ENCODE results near the gene KIF1C.

KIF1C gene

DNA sequence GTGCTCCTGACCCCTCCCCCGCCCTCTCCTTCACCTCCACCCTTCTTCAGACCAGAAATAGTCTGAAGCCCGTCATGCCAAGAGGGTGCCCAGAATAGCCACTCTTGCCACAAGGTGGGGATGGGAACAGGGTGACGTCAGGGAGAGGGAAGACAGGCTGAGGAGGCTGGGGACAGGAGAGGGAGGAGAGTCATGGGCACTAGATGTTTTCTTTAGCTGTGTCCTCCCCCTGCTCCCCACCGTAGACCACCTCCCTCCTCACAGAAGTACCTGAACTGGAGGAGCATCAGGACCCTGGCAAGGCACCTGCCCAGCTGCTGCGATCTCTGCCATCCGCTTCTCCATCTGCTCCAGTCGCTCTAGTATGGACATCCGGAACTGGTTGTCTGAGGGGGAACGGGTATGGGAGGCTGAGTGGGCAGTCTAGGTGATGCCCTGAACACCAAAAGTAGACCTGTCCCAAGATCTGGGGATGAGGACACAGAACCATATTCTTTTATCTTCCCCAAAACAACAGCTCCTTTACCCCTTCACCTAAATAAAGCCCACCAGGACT lies 23.6 kb upstream of the KIF1C start:
- no peak for DNase-seq (ENCODE audit: low read depth)

DNA sequence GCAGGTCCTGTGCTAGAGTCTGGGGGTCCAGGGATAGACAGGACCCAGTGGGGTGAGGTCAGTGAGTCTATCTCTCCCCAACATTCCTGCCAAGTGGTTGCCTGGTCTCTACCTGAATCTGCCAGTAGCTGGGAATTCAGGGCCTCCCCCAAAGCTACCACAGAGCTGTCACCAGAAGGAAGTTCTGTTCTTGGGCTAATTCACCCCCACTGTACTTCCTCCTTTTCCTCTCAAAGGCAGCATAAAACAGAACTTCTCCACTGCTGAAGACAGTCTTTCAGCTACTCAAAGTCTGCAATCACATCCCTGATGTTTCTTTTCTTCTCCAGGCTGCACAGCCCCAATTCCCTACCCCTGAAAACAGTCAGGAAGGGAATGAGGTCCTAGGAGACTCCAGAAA lies 19.0 kb upstream of the KIF1C start:
- TF ChIP-seq, protein P1, sequence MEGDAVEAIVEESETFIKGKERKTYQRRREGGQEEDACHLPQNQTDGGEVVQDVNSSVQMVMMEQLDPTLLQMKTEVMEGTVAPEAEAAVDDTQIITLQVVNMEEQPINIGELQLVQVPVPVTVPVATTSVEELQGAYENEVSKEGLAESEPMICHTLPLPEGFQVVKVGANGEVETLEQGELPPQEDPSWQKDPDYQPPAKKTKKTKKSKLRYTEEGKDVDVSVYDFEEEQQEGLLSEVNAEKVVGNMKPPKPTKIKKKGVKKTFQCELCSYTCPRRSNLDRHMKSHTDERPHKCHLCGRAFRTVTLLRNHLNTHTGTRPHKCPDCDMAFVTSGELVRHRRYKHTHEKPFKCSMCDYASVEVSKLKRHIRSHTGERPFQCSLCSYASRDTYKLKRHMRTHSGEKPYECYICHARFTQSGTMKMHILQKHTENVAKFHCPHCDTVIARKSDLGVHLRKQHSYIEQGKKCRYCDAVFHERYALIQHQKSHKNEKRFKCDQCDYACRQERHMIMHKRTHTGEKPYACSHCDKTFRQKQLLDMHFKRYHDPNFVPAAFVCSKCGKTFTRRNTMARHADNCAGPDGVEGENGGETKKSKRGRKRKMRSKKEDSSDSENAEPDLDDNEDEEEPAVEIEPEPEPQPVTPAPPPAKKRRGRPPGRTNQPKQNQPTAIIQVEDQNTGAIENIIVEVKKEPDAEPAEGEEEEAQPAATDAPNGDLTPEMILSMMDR (conservative IDR thresholded peaks at IDR 0.05; ENCODE audit: low read length) = no peak
- no peak overlapping the region for H3K4me3 ChIP-seq (ENCODE audit: low read length)
- no peak for DNase-seq (ENCODE audit: low read depth)

More for the DNA sequence above, 23.6 kb upstream of the KIF1C start:
- H3K4me3 ChIP-seq (ENCODE audit: low read length) = no peak overlapping the region
- TF ChIP-seq, protein P1 (conservative IDR thresholded peaks at IDR 0.05; ENCODE audit: low read length) = no peak

DNA sequence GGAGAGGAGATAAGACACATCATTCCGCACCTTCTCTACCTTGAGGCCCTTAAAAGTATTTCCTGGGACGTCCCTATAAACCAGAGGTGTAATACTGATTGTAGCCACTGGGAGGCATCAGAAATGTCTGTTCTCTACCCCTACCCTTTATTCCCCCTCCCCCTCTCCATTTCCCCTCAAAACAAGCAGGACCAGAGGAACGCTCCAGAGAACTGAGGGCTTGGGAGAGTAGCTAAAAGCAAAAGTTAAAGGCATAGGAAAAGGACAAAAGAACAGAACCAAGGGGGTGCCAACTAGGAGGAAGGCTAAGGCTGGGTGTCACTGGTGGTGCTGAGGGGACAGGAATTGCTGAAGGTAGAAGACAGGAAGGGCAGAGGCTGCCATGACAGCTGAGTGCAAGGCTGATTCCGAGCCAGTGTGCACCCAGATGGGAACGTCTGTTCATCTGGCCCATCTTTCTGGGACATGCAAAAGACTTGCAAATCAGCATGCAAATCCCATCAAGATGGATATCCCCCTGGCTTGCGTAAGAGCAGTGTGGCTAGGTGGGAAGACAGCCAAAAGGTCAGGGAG lies 17.0 kb upstream of the KIF1C start:
- peak; percentile 46 for DNase-seq (ENCODE audit: low read depth)
- TF ChIP-seq, protein P1 (conservative IDR thresholded peaks at IDR 0.05; ENCODE audit: low read length) = peak; percentile 74

DNA sequence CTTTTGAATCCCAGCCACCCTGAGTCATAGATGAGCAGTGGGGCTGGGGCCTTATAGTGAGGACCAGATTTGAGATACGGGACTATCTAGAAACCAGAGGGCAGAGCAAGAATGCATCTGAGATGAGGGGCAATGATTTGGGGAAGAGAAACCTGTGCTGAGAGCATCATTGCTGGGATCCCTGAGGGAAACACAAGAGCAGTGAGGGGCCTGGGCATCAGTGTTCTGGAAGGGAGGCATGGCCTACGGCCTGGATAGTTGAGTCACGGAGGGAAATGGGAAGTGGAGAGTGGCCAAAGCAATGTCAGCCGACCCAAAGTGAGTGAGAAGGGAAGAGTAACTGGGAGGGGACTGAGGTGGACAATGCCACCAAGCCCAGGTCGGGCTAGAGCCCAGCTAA lies 15.4 kb upstream of the KIF1C start:
- no peak overlapping the region for H3K4me3 ChIP-seq (ENCODE audit: low read length)
- no peak for DNase-seq (ENCODE audit: low read depth)
- TF ChIP-seq, protein P1 (conservative IDR thresholded peaks at IDR 0.05; ENCODE audit: low read length) = no peak

More for the DNA sequence above, 17.0 kb upstream of the KIF1C start:
- H3K4me3 ChIP-seq (ENCODE audit: low read length) = no peak overlapping the region

DNA sequence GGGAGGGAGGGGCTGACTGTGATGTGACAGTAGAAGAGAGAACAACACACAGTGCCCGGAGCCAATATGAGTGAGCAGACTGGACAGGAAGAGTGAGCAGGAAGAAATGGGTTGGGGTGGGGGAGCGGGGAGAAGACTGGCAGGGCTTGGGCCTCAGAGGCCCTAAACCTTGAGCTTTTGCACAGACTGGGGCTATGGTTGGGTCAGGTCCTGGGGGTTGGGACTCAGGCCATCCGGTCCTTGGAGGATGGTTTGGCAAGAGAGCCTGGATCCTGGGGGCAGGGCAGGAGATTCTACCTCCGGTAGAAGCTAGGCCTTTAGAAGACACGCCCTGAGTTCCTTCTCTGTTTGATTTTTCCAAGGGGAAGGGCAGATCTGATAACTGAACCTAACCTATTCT lies 11.3 kb upstream of the KIF1C start:
- DNase-seq (ENCODE audit: low read depth) = no peak
- peak overlapping the region; percentile 86 for H3K4me3 ChIP-seq (ENCODE audit: low read length)
- TF ChIP-seq, protein P1 (conservative IDR thresholded peaks at IDR 0.05; ENCODE audit: low read length) = no peak

DNA sequence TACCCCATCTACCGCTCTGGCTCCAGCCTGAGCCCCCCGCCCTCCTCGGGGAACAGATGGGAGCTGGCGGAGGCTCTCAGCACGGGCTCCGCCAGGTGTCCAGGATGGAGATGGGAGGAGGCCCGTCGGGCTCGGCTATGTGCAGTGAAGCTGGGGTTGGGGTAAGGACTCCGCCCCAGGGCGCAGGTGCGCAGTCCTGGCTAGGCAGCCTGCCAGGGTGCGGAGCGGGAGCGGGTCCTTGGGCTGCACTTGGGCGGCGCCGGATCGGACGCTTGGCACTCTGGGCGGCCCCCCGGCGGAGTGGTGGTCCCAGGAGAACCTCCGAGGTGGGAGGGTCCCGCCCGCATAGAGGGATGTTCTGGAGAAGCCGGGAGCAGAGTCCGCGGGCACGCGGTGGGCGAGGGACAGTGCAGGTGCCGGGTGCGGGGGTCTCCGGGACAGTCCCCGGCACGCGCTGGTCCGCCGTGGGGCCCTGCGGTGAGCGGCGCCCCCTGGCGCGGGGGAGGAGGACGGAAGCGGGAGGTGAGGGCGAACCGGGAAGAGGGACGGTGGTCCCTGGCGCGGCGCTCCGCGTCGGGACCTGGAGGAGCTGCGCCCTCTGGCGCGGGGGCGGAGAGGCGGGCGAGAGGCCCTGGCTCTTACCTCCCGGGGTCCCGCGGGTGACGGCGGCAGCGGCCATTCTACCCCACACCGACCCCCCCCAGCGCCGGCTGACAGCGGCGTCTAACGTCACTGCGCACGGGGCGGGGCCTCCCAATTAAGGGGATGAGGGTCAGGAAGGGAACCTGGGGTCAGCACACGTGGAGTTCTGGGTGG lies 10.6 kb upstream of the KIF1C start, which contains the start of gene CAMTA2:
CAMTA2 (minus strand) TSS at position 725 of the 816 bp plus-strand sequence. CDS start 1,453 bp downstream, outside the sequence.
- H3K4me3 ChIP-seq (ENCODE audit: low read length) = peak within 1 kb of the TSS; percentile 86
- DNase-seq (ENCODE audit: low read depth) = peak; percentile 61
- TF ChIP-seq, protein P1 (conservative IDR thresholded peaks at IDR 0.05; ENCODE audit: low read length) = peak; percentile 52
